Neural progenitor cell (in vitro differentiated cells): Measurements from ENCODE around the gene SAP30.

Source experiments
- EZH2phosphoT487 ChIP-seq: fragments of 200-600 bp; sonication (generic); IDR thresholded peaks from 2 replicates; pipeline ENCODE4 v1.6.1; 2017; ENCODE audit warnings: antibody characterized with exemption
- TF ChIP-seq, protein P1 (sequence below): fragments of 200-600 bp; sonication (generic); IDR thresholded peaks from 2 replicates; pipeline ENCODE4 v1.5.1; 2017; ENCODE audit warnings: antibody characterized with exemption, mild to moderate bottlenecking

DNA sequence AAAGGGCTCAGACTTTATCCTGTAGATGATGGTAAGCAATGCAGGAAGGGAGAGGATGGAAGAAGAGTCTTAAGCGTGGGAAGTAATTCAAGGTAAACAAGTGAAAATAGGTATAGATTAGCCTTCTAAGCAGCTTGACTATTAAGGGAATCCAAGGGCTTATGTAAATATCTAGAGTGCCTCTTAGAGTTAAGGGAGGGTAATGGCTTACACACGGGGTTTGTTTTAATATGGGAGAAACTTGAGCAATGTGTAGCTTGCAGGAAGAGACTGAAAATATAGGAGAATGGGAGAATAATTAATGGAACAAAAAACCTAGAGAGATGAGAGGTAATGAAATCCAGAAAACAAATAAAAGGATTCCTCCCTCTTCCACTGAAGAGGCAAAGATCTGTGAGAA is 12.8 kb upstream of the SAP30 start:
- TF ChIP-seq, protein P1, sequence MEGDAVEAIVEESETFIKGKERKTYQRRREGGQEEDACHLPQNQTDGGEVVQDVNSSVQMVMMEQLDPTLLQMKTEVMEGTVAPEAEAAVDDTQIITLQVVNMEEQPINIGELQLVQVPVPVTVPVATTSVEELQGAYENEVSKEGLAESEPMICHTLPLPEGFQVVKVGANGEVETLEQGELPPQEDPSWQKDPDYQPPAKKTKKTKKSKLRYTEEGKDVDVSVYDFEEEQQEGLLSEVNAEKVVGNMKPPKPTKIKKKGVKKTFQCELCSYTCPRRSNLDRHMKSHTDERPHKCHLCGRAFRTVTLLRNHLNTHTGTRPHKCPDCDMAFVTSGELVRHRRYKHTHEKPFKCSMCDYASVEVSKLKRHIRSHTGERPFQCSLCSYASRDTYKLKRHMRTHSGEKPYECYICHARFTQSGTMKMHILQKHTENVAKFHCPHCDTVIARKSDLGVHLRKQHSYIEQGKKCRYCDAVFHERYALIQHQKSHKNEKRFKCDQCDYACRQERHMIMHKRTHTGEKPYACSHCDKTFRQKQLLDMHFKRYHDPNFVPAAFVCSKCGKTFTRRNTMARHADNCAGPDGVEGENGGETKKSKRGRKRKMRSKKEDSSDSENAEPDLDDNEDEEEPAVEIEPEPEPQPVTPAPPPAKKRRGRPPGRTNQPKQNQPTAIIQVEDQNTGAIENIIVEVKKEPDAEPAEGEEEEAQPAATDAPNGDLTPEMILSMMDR = no peak
- no peak for TF ChIP-seq EZH2phosphoT487
